ENCODE measurements around the gene RPP25. TPM values are rescaled to one million over a fixed set of nuclear protein-coding genes. Genes with fewer than 3 reads are reported as not detected.

The RPP25 gene
- polyA plus RNA-seq, 1 donor (not counting 4 experiments of a cell fraction or from before 2014, with no cell fraction given), result 0.60 TPM

DNA sequence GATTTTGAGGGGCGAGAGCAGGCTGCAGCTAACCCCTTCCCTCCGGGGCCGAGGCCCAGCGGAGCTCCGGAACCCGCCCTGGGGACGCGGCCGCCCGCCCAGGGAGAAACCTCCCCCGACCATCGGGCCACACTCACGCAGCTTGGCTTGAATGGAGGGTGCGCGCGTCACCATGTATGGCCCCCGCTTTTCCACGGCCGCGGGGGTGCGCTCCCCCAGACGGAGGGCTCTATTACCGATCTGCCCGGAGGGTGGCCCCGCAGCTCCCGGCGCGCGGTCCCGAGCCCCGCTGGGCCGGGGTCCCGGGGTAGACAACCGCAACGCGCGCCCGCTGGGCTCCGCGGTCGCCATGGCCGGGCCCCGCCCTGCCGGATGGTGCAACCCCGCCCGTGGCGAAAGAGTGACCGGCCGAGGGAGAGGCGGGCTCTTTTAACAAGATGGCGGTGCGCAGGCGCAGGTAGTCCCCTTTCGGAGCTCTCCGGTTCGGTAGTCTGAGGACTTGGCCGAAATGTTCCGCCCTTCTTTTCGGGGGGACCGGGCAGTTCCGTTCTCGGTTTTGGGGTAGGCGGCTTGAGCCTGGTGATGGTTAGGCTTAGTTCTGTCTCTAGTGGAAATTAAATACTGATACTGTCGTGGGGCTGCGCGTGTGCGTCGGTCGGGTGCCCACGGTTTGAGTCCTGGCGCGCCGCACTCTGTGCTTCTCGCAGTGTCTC is 50.0 kb downstream of the RPP25 start, which contains the start of gene FAM219B:
Gene FAM219B (minus strand): TSS at position 402 of the 713 bp plus-strand sequence. CDS start 51 bp downstream, at position 351.
- Histone ChIP-seq H3K9me1 (ENCODE audit: control insufficient read depth, extremely low read depth, insufficient read depth, low read length) (peaks cover 5% of the 10 kb centered on the region), H3K27ac (ENCODE audit: control insufficient read depth, insufficient read depth, low read length) (peak within 1 kb of the TSS; percentile 60), H3K27me3 (ENCODE audit: control insufficient read depth, extremely low read depth, insufficient read depth, low read length) (no peaks in the 10 kb centered on the region), H3K4me3 (ENCODE audit: control insufficient read depth in 2 of 3, extremely low read depth in 1 of 3, insufficient read depth in 2 of 3, low read depth in 1 of 3, low read length in 3 of 3) (peak within 1 kb of the TSS; percentile 70 to 85 (median 81)), H3K79me2 (ENCODE audit: control insufficient read depth, insufficient read depth, low read length) (peaks cover 22% of the 10 kb centered on the region), H3K9me3 (ENCODE audit: control insufficient read depth, low read depth, low read length) (no peaks in the 10 kb centered on the region), H3K36me3 (ENCODE audit: control insufficient read depth in 2 of 2, extremely low read depth in 1 of 2, insufficient read depth in 2 of 2, low read length in 2 of 2) (peaks cover 24 to 32% of the 10 kb centered on the region in 2 experiments), H3K4me2 (ENCODE audit: control insufficient read depth, extremely low read depth, insufficient read depth, low read depth, low read length) (peak within 1 kb of the TSS; percentile 96), H2AFZ (ENCODE audit: control insufficient read depth, low read length) (peak within 1 kb of the TSS; percentile 98), H3K4me1 (ENCODE audit: control insufficient read depth, extremely low read depth, insufficient read depth, low read length) (peaks cover 10% of the 10 kb centered on the region), H4K20me1 (ENCODE audit: control insufficient read depth, extremely low read depth, insufficient read depth, low read length) (no peaks in the 10 kb centered on the region), H3K9ac (ENCODE audit: control insufficient read depth, extremely low read depth, insufficient read depth, low read length) (peak within 1 kb of the TSS; percentile 84)
- DNase-seq (ENCODE audit: low read depth, low spot score) (no peak), FAIRE-seq (no peak)
- dilution Hi-C loops (cut with MboI; ENCODE audit: extremely low pct_ligation_motif_present, low sequenced_read_pairs), result no loop called here
- TF ChIP-seq EZH2 (IDR thresholded peaks at IDR 0.05; ENCODE audit: low read length) (no peak), CTCF (optimal IDR thresholded peaks at IDR 0.05 in 1 of 3, IDR thresholded peaks at IDR 0.05 in 1 of 3, conservative IDR thresholded peaks at IDR 0.05 in 1 of 3; ENCODE audit: extremely low read depth in 1 of 3, insufficient read depth in 2 of 3, low read length in 3 of 3) (no peak)

DNA sequence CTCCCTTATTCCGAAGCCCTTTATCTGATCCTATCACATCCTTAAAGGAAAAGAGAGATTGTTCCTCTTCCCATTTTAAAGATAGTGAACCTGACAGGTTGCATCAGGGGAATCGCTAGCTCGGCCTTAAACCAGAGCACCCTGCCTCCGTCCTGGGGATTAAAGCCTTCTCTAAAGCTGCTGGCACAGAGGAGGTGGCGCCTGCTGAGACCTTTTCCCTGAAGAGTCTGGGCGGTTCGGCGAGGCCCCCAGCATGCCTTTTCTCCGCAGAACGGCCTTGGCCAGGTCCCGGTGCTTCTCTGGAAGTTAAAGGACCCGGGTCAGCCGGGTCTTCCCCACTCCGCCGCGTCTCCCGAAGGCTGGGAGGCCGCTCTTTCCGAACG is 50.5 kb downstream of the RPP25 start:
- H3K9me3 ChIP-seq (ENCODE audit: control insufficient read depth, low read depth, low read length), result no peaks in the 10 kb centered on the region
- peak overlapping the region; percentile 70 to 85 (median 81) for H3K4me3 ChIP-seq (ENCODE audit: control insufficient read depth in 2 of 3, extremely low read depth in 1 of 3, insufficient read depth in 2 of 3, low read depth in 1 of 3, low read length in 3 of 3)
- H3K4me2 ChIP-seq (ENCODE audit: control insufficient read depth, extremely low read depth, insufficient read depth, low read depth, low read length), result peak overlapping the region; percentile 96
- dilution Hi-C loops (cut with MboI; ENCODE audit: extremely low pct_ligation_motif_present, low sequenced_read_pairs), result no loop called here
- peaks cover 5% of the 10 kb centered on the region for H3K9me1 ChIP-seq (ENCODE audit: control insufficient read depth, extremely low read depth, insufficient read depth, low read length)
- H3K36me3 ChIP-seq (ENCODE audit: control insufficient read depth in 2 of 2, extremely low read depth in 1 of 2, insufficient read depth in 2 of 2, low read length in 2 of 2), result peaks cover 24 to 33% of the 10 kb centered on the region in 2 experiments
- FAIRE-seq (no peak), DNase-seq (ENCODE audit: low read depth, low spot score) (no peak)
- peak overlapping the region; percentile 98 for H2AFZ ChIP-seq (ENCODE audit: control insufficient read depth, low read length)
- peaks cover 22% of the 10 kb centered on the region for H3K79me2 ChIP-seq (ENCODE audit: control insufficient read depth, insufficient read depth, low read length)
- H4K20me1 ChIP-seq (ENCODE audit: control insufficient read depth, extremely low read depth, insufficient read depth, low read length), result no peaks in the 10 kb centered on the region
- peak overlapping the region; percentile 60 for H3K27ac ChIP-seq (ENCODE audit: control insufficient read depth, insufficient read depth, low read length)
- H3K9ac ChIP-seq (ENCODE audit: control insufficient read depth, extremely low read depth, insufficient read depth, low read length), result peak overlapping the region; percentile 84
- H3K4me1 ChIP-seq (ENCODE audit: control insufficient read depth, extremely low read depth, insufficient read depth, low read length), result peaks cover 10% of the 10 kb centered on the region
- TF ChIP-seq EZH2 (IDR thresholded peaks at IDR 0.05; ENCODE audit: low read length) (no peak), CTCF (optimal IDR thresholded peaks at IDR 0.05 in 1 of 3, IDR thresholded peaks at IDR 0.05 in 1 of 3, conservative IDR thresholded peaks at IDR 0.05 in 1 of 3; ENCODE audit: extremely low read depth in 1 of 3, insufficient read depth in 2 of 3, low read length in 3 of 3) (no peak)
- H3K27me3 ChIP-seq (ENCODE audit: control insufficient read depth, extremely low read depth, insufficient read depth, low read length), result no peaks in the 10 kb centered on the region

Small RNAs within 50 kb of the gene (small RNA-seq; reads per million reads assigned to genes)
- 0 reads per million in 3 experiments for gene RF00019 (ENCODE audit: insufficient read length in 3 of 3, low read depth in 3 of 3, low replicate concordance in 1 of 3)

Other genes with a start within 250 kb of the RPP25 start
- gene CYP1A1, start 231.2 kb downstream of the RPP25 start, polyA plus RNA-seq, result 3.1 to 23.4 TPM (median 4.8 TPM) in 3 replicates
- 0.04 to 0.09 TPM in 2 of 3 replicates, not detected in the other for gene CYP1A2, start 207.9 kb downstream of the RPP25 start, polyA plus RNA-seq
- gene CSK, start 174.7 kb downstream of the RPP25 start, polyA plus RNA-seq, result 14.9 to 41.5 TPM (median 17.2 TPM) in 3 replicates
- gene LMAN1L, start 143.9 kb downstream of the RPP25 start, polyA plus RNA-seq, result not detected in 3 replicates
- gene CPLX3, start 130.1 kb downstream of the RPP25 start, polyA plus RNA-seq, result 0.03 TPM in 1 of 3 replicates, not detected in the others
- gene ULK3, start 113.6 kb downstream of the RPP25 start, polyA plus RNA-seq, result 12.0 to 26.4 TPM (median 16.5 TPM) in 3 replicates
- 72.8 to 114 TPM (median 83.5 TPM) in 3 replicates for gene SCAMP2, start 83.4 kb downstream of the RPP25 start, polyA plus RNA-seq
- 35.5 to 58.6 TPM (median 39.2 TPM) in 3 replicates for gene MPI, start 66.7 kb downstream of the RPP25 start, polyA plus RNA-seq
- 32.1 to 73.4 TPM (median 45.4 TPM) in 3 replicates for gene FAM219B, start 49.9 kb downstream of the RPP25 start, polyA plus RNA-seq
- gene COX5A, start 18.7 kb downstream of the RPP25 start, polyA plus RNA-seq, result 132 to 245 TPM (median 217 TPM) in 3 replicates
- 1.9 to 3.0 TPM (median 2.9 TPM) in 3 replicates for gene SCAMP5, start 38.8 kb upstream of the RPP25 start, polyA plus RNA-seq
- gene PPCDC, start 66.8 kb upstream of the RPP25 start, polyA plus RNA-seq, result 11.9 to 14.3 TPM (median 13.7 TPM) in 3 replicates
- 1.8 to 5.3 TPM (median 2.1 TPM) in 3 replicates for gene C15orf39, start 245.1 kb upstream of the RPP25 start, polyA plus RNA-seq

Measured in keratinocyte (primary cell).